ENCODE results near the gene ZYG11B. TPM values are rescaled to one million over a fixed set of nuclear protein-coding genes. Genes with fewer than 3 reads are reported as not detected.
"Not testable (repeated sequence)": the region's sequence is repeated elsewhere in the genome, so short reads cannot be mapped to it uniquely, and the experiment has no call there.

Gene ZYG11B
- total and polyA plus RNA-seq, 2 donors (not counting 1 experiment from before 2014, with no cell fraction given), result 3.6 to 22.3 TPM

GRCh38 chr1:52713590-52713989, 12.7 kb upstream of the ZYG11B start:
- H3K9ac ChIP-seq (ENCODE audit: low read length), result no peak overlapping the region
- no peak overlapping the region for H3K4me2 ChIP-seq (replicated peaks; ENCODE audit: low read depth, low read length, poor library complexity, severe bottlenecking)
- H3K9me3 ChIP-seq (ENCODE audit: control extremely low read depth in 1 of 3, control insufficient read depth in 2 of 3, insufficient read depth in 1 of 3, low read length in 2 of 3), result no peaks in the 10 kb centered on the region
- no peak overlapping the region for H3K27ac ChIP-seq (ENCODE audit: low read length in 2 of 2)
- no peak overlapping the region for H2AFZ ChIP-seq (ENCODE audit: insufficient read depth, low read depth, low read length, poor library complexity, severe bottlenecking)
- intact Hi-C loops (cut with micrococcal nuclease), result no loop called here
- TF ChIP-seq EZH2 (IDR thresholded peaks at IDR 0.05; ENCODE audit: borderline replicate concordance, insufficient read depth, low read depth, low read length, poor library complexity, severe bottlenecking), result no peak
- no peak for TF ChIP-seq CTCF (IDR thresholded peaks at IDR 0.05)
- H3K36me3 ChIP-seq (replicated peaks in 1 of 2; ENCODE audit: control extremely low read depth in 1 of 2, control insufficient read depth in 1 of 2, extremely low read depth in 1 of 2, insufficient read depth in 2 of 2, low read length in 1 of 2), result no peaks in the 10 kb centered on the region
- WGBS (ENCODE audit: insufficient coverage), result 90% methylated on average over 2 of the region's 4 CpGs
- ATAC-seq (ENCODE audit: low read depth) (no peak), DNase-seq (no peak)
- H3K4me3 ChIP-seq (ENCODE audit: control extremely low read depth in 1 of 5, extremely low read depth in 1 of 5, insufficient read depth in 1 of 5, low read depth in 2 of 5, low read length in 4 of 5), result no peak overlapping the region
- no peaks in the 10 kb centered on the region for H3K79me2 ChIP-seq (ENCODE audit: control insufficient read depth, insufficient read depth, low read length)
- H3K4me1 ChIP-seq (ENCODE audit: control insufficient read depth in 2 of 2, insufficient read depth in 2 of 2, low read length in 2 of 2), result no peaks in the 10 kb centered on the region
- no peak overlapping the region for H3K4me3 Mint-ChIP-seq
- H3K27ac Mint-ChIP-seq, result no peak overlapping the region
- no peaks in the 10 kb centered on the region for H3K9me3 Mint-ChIP-seq (ENCODE audit: insufficient read depth)
- ChIA-PET CTCF (interaction anchor here (1.5 kb wide), 1 partner anchor 12 kb away, joined by 6 read pairs; the partner anchor contains the start of gene ZYG11B), POLR2A (no interaction called here)
- no peaks in the 10 kb centered on the region for H4K20me1 ChIP-seq (ENCODE audit: control insufficient read depth, insufficient read depth, low read length, poor library complexity, severe bottlenecking)
- no peaks in the 10 kb centered on the region for H3K27me3 Mint-ChIP-seq
- H3K4me1 Mint-ChIP-seq, result no peaks in the 10 kb centered on the region
- H3K27me3 ChIP-seq (replicated peaks in 1 of 4; ENCODE audit: control extremely low read depth in 1 of 4, control insufficient read depth in 3 of 4, insufficient read depth in 4 of 4, low read length in 3 of 4), result no peaks in the 10 kb centered on the region

GRCh38 chr1:52715296-52715695, 11.0 kb upstream of the ZYG11B start:
- CTCF ChIA-PET, result interaction anchor here (0.6 to 1.1 kb wide), 2 partner anchors 16 to 90 kb away, joined by 3 read pairs; no protein-coding TSS in a partner anchor
- H3K9me3 ChIP-seq (ENCODE audit: control extremely low read depth in 1 of 3, control insufficient read depth in 2 of 3, insufficient read depth in 1 of 3, low read length in 2 of 3); H3K36me3 ChIP-seq (replicated peaks in 1 of 2; ENCODE audit: control extremely low read depth in 1 of 2, control insufficient read depth in 1 of 2, extremely low read depth in 1 of 2, insufficient read depth in 2 of 2, low read length in 1 of 2); H3K4me3 Mint-ChIP-seq; H3K9ac ChIP-seq (ENCODE audit: low read length); H4K20me1 ChIP-seq (ENCODE audit: control insufficient read depth, insufficient read depth, low read length, poor library complexity, severe bottlenecking); H3K9me3 Mint-ChIP-seq (ENCODE audit: insufficient read depth); H3K27me3 ChIP-seq (replicated peaks in 1 of 4; ENCODE audit: control extremely low read depth in 1 of 4, control insufficient read depth in 3 of 4, insufficient read depth in 4 of 4, low read length in 3 of 4); H3K27ac Mint-ChIP-seq; DNase-seq; H3K4me1 ChIP-seq (ENCODE audit: control insufficient read depth in 2 of 2, insufficient read depth in 2 of 2, low read length in 2 of 2); H3K27ac ChIP-seq (ENCODE audit: low read length in 2 of 2); H3K27me3 Mint-ChIP-seq; POLR2A ChIA-PET; H3K4me1 Mint-ChIP-seq; H2AFZ ChIP-seq (ENCODE audit: insufficient read depth, low read depth, low read length, poor library complexity, severe bottlenecking); ATAC-seq (ENCODE audit: low read depth); H3K4me2 ChIP-seq (replicated peaks; ENCODE audit: low read depth, low read length, poor library complexity, severe bottlenecking); H3K4me3 ChIP-seq (ENCODE audit: control extremely low read depth in 1 of 5, extremely low read depth in 1 of 5, insufficient read depth in 1 of 5, low read depth in 2 of 5, low read length in 4 of 5); intact Hi-C loops (cut with micrococcal nuclease); H3K79me2 ChIP-seq (ENCODE audit: control insufficient read depth, insufficient read depth, low read length): not testable (repeated sequence)
- 100% methylated on average over 1 of the region's 6 CpGs for WGBS (ENCODE audit: insufficient coverage)
